Skeletal muscle satellite cell (primary cell): ENCODE results near the gene MICAL1.

ENCODE experiments used
- H3K27me3 ChIP-seq: 2 replicates; pipeline ENCODE4 v1.7.0; 2013; ENCODE audit warnings: low read length; ENCODE audit not compliant: control insufficient read depth, insufficient read depth
- H3K36me3 ChIP-seq: 2 replicates; pipeline ENCODE4 v1.7.0; 2013; ENCODE audit warnings: mild to moderate bottlenecking, control low read depth, low read length; ENCODE audit not compliant: insufficient read depth
- H3K4me1 ChIP-seq: 2 replicates; pipeline ENCODE4 v1.7.0; 2013; ENCODE audit warnings: low read length; ENCODE audit not compliant: control insufficient read depth, insufficient read depth
- H3K4me2 ChIP-seq: 2 replicates; pipeline ENCODE4 v1.7.0; 2013; ENCODE audit warnings: mild to moderate bottlenecking, low read length
- H3K4me3 ChIP-seq: 2 replicates; pipeline ENCODE4 v1.7.0; 2013; ENCODE audit warnings: low read length
- H3K9ac ChIP-seq: 2 replicates; pipeline ENCODE4 v1.7.0; 2013; ENCODE audit warnings: mild to moderate bottlenecking, low read depth, low read length, moderate library complexity
- H3K9me3 ChIP-seq: replicated peaks from 2 replicates; pipeline ENCODE4 v1.7.0; 2013; ENCODE audit warnings: mild to moderate bottlenecking, control low read depth, low read length

MICAL1 gene

GRCh38 chr6:109406196-109406595 is 49.4 kb downstream of the MICAL1 start:
- H3K4me2 ChIP-seq, result no peak overlapping the region
- H3K9ac ChIP-seq, result no peak overlapping the region
- no peaks in the 10 kb centered on the region for H3K36me3 ChIP-seq
- no peak overlapping the region for H3K4me3 ChIP-seq
- H3K27me3 ChIP-seq, result peaks cover 3% of the 10 kb centered on the region
- H3K9me3 ChIP-seq, result no peaks in the 10 kb centered on the region
- H3K4me1 ChIP-seq, result no peaks in the 10 kb centered on the region

GRCh38 chr6:109397020-109397419 is 58.6 kb downstream of the MICAL1 start:
- Histone ChIP-seq H3K4me3 (no peak overlapping the region), H3K4me1 (no peaks in the 10 kb centered on the region), H3K9ac (no peak overlapping the region), H3K4me2 (no peak overlapping the region), H3K9me3 (no peaks in the 10 kb centered on the region), H3K27me3 (no peaks in the 10 kb centered on the region), H3K36me3 (no peaks in the 10 kb centered on the region)

GRCh38 chr6:109396046-109396718 is 59.4 kb downstream of the MICAL1 start:
- no peak overlapping the region for H3K4me2 ChIP-seq
- no peaks in the 10 kb centered on the region for H3K9me3 ChIP-seq
- H3K4me3 ChIP-seq, result no peak overlapping the region
- H3K9ac ChIP-seq, result no peak overlapping the region
- H3K27me3 ChIP-seq, result no peaks in the 10 kb centered on the region
- H3K4me1 ChIP-seq, result no peaks in the 10 kb centered on the region
- H3K36me3 ChIP-seq, result no peaks in the 10 kb centered on the region
